SH-SY5Y (cell line): Measurements from ENCODE around the gene ARL13A.

Source experiments
- GATA2 ChIP-seq: IDR thresholded peaks from 2 replicates; pipeline ENCODE4 v1.6.1; 2011; ENCODE audit warnings: mild to moderate bottlenecking, low read depth, low read length
- GATA3 ChIP-seq: IDR thresholded peaks from 2 replicates; pipeline ENCODE4 v1.6.1; 2011; ENCODE audit warnings: low read depth, mild to moderate bottlenecking, low read length, moderate library complexity

DNA sequence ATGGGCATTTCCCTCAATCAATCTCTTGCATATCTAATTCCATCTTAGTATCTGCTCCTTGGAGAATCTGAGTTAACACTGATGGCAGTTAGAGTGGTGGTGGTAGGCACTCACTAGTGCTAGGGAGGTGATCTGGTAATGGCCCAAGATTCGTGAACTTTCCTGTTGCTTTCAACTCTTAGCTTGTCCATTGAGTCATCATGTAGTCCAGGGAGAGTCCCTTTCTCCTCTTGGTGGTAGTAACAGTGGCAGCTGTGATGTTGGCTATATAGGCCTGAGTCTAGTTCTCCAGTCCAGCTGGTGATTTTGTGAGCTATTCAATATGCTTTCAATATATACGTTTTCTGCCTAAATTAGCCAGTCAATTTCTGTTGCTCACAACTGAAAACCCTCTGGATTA, 33.7 kb upstream of the ARL13A start:
- no peak for TF ChIP-seq GATA3
- TF ChIP-seq GATA2: no peak
